GM19023 (cell line): Measurements from ENCODE around the gene NDRG4.

Source experiments
- ATAC-seq: cut with Tn5 transposase; IDR thresholded peaks from one replicate; pipeline ENCODE4 v1.9.1; 2021; ENCODE audit warnings: mild to moderate bottlenecking, moderate library complexity; ENCODE audit not compliant: unreplicated experiment

Gene NDRG4

DNA sequence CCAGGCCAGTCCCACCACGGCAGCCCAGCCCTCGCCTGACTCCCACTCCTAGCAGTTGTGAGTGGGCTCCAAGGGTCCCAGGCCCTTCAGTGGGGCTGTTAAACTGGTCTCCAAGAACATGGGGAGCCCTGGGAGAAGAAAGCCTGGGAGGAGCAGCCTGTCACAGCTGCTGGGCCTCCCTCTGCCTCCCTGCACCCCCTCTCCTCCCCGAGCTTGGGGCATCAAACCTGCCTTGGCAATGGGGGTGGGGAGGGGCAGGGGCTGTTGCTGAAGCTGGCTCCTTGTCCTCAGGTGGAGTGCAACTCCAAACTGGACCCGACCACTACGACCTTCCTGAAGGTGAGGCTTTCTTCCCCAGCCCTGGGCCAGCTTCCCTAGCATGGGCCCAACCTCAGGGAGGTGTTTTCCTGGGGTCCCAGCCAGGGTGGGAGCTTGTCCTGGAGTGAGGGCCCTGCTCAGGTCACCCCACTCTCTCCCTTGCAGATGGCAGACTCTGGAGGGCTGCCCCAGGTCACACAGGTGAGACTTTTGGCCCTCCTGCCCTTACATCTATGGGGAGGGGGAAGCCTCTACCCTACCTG lies 8.8 kb downstream of the NDRG4 start:
- ATAC-seq = no peak

DNA sequence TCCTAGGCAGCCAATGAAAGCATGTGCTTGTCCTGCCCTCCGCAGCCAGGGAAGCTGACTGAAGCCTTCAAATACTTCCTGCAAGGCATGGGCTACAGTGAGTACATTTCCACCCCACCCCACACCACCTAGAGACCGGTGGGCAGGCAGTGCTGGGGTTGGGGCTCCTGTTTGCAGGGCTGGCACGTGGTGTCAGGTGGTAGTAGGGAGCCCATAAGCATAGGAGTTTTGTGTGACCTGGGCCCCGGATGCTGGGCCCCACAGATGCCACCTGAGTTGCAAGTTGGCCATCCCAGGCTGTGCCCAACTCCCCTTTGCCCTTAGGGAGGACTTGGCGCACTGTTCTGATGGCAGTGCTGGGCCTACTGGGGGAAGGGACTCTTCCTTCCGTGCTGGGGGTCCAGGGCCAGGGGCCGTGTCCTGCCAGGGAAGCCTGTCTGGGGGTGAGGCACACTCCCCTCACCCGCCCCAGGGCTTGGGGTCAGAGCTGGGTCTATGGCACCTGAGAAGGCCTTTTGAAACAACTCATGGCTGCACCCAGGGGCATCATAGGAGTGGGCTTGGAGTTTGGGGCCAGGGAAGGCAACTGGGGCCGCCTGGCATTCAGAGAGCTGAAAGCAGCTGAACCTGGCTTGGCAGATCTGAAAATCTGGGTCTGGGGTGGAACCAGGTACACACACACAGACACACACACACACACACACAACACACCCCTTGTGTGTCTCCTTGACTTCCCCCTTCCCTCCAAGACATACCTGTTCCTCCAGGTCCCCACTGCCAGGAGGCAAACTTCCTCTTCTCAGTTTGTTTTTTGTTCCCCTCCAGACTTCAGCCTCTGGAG lies 9.5 kb downstream of the NDRG4 start:
- no peak for ATAC-seq

DNA sequence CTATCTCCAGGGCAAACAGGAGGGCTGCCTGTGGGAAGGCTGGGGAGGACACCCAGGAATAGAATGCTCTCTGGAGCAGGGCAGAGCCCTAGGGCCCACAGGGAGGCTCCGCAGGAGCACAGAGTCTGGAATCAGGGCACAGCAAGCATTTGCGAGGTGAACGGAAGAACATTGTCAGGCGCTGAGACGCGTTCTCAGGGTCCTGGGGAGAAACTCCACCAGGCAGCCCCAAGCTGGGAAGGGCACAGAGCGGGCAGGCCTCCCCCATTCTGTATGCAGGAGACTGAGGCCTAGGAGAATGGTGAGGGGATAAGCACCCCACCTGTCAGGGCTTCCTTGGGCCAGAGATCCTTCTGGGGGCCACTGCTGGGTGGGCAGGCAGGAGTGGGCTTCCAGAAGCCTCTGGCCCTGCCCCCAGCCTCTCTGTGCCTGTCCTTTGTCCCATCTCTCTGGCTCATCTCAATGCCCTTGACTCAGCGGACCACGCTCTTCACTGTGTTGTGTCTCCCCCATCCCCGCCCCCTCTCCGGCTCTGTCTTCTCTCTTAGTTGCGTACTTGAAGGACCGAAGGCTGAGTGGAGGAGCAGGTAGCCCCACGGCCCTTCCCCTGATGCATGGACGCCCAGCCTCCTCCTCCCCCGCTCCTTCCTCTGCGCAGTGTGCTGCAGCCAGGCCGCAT lies 10.3 kb downstream of the NDRG4 start:
- no peak for ATAC-seq

DNA sequence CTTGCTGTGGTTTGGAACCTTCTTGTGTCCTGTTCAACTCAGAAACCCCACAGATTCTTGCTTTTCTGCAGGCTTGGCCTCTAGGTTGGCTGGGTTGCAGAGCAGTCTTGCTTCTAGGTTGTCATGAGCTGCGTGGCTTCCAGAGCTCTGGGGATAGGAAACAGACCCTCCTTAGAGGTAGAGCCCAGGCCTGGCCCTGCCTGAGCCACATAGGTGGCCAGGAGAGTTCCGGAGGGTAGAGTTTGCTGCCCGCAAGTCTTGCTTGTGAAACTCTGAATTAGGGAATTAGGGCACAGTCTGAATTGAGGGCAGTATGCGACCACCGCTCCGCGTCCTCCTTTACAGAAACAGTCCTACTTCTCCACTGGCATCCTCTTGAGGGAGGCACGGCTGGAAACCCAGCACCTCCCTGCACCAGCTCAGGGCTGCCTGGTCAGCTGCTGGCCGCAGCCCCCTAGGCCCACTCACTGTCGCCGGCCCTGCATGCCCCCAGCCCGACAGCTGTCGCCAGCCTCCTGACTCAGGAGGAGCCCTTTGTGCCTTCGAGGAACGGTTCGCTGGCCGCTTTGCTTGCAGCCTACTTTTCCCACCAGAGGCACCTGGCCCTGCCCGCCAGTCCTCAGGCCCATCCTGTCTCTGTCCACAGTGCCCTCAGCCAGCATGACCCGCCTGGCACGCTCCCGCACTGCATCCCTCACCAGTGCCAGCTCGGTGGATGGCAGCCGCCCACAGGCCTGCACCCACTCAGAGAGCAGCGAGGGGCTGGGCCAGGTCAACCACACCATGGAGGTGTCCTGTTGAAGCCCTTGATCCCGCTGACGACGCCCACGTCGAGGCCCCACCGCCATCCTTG lies 11.1 kb downstream of the NDRG4 start:
- ATAC-seq = no peak

DNA sequence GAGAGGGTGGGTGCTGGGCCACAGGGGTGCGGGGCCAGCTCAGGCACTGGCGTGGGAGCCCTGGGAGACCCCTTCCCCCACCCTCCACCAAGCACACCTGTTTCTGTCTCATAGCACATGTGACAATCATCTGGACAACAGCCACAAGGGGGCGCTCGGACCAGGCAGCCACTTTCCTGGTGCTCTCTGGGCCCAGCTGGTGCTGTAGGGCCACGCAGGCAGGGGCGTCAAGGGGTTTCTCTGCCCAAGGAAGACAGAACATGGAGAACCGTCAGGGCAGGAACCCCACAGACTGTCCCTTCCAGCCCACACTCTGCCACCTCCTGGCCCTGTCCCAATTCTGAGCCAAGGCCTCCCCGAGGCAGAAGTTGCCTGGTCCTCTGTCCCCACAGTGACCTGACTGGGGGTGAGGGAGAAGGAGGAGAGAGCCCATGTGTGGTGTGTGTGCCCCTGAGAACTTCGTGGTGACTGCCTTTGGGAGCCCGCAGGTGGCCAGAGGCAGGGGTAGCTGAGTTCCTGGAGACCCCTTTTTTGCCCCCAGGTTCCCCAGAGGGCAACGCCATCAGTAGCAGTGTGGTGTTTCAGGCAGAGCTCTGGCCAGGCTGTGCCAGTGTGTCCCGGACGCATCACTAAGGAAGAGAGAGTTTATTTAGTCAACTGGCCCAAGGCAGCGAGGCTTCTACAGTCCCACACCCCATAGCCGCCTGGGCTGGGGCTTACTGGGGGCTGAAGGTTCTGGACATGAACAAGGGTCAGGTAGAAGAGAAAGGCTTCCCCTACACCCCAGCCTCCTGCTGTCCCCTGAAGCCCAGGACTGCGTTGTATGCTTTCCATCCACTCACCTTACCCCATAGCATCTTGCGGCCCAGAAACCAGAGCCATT lies 12.2 kb downstream of the NDRG4 start:
- ATAC-seq = peak; percentile 35

DNA sequence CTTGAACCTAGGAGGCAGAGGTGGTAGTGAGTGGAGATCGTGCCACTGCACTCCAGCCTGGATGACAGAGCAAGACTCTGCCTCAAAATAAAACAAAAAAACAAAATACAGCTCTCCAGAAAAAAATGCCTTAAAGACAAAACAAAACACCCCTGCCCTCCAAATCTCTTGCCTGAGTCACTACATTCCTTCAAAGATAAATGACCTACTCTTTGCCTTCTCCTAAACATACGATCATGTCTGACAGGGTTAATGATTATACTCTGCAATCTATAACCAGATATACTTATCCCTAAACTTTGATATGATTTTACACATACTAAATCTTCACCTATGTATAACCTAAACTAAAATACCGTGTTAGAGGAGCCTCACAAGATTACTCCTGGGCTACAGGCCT lies 13.9 kb downstream of the NDRG4 start:
- ATAC-seq = no peak

DNA sequence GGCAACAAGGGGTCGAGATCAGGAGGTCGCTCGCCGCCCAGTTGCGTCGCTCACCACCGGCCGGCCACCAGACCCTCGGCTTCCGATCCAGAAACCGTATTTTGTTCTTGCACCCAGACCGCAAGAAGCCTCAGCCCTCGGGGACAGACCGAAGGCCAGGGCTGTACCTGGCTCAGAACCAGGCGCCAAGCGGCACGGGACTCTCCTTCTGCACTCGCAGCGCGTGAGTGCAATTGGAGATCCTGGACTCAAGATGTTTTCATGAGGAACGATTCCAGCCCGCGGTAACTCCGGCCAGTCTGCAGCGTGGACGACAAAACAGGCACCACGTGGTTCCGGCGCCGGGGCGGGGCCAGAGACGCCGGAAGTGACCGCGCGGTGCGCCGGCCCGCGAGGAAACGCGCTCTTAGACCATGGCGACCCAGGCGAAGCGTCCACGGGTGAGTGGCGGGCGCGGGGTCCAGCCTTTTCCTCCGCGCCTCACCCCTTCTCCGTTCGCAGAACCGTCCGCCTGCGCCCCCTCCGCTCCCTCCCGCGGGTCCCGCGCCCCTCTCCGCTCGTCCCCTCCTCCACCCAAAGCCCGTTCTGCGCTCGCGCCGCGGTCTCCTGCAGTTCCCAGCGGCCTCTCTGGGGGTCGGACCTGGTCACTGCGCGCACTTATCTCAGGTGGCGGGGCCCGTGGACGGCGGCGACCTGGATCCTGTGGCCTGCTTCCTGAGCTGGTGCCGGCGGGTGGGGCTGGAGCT lies 15.4 kb downstream of the NDRG4 start, which contains the start of gene SETD6:
Gene SETD6, plus strand, starts transcription at position 393 of the 746 bp plus-strand sequence. Its CDS starts 21 bp downstream, at position 414.
- ATAC-seq = peak; percentile 77

DNA sequence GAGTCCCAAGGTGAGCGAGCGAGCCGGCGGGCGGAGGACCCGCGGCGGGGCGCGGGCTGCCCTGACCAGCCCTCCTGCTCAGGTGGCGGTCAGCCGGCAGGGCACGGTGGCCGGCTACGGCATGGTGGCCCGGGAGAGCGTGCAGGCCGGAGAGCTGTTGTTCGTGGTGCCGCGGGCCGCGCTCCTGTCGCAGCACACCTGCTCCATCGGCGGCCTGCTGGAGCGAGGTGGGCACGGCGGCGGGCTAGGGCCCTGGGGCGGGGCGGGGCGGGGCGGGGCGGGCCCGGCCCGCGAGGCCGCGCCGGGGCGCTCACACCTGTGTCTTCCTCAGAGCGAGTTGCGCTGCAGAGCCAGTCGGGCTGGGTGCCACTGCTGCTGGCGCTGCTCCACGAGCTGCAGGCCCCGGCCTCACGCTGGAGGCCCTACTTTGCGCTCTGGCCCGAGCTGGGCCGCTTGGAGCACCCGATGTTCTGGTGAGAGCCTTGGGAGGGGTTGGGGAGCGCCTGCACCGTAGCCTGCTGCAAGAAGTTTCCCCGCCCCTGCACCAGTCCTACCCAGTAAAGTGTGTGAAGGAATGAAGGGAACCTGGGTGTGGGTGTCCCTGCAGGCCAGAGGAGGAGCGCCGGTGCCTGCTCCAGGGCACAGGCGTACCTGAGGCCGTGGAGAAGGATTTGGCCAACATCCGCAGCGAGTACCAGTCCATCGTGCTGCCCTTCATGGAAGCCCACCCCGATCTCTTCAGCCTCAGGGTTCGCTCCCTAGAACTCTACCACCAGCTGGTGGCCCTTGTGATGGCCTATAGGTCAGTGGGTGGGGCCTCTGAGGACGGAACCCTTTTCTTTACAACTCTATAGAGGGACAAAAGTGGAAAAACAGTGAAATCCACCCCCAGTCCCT lies 16.2 kb downstream of the NDRG4 start:
- peak; percentile 41 for ATAC-seq

DNA sequence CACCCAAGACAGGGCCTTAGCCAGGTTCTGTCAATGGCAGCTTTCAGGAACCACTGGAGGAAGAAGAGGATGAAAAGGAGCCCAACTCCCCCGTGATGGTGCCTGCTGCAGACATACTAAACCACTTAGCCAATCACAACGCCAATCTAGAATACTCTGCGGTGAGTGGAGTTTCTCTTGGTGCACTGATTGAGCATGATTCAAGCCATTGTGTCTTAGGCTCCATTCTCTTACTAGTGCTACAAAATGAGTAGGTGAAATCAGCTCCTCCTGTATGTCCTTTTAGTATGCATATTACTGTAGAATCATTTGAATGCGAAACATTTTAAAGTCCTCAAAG lies 16.8 kb downstream of the NDRG4 start:
- ATAC-seq = no peak

DNA sequence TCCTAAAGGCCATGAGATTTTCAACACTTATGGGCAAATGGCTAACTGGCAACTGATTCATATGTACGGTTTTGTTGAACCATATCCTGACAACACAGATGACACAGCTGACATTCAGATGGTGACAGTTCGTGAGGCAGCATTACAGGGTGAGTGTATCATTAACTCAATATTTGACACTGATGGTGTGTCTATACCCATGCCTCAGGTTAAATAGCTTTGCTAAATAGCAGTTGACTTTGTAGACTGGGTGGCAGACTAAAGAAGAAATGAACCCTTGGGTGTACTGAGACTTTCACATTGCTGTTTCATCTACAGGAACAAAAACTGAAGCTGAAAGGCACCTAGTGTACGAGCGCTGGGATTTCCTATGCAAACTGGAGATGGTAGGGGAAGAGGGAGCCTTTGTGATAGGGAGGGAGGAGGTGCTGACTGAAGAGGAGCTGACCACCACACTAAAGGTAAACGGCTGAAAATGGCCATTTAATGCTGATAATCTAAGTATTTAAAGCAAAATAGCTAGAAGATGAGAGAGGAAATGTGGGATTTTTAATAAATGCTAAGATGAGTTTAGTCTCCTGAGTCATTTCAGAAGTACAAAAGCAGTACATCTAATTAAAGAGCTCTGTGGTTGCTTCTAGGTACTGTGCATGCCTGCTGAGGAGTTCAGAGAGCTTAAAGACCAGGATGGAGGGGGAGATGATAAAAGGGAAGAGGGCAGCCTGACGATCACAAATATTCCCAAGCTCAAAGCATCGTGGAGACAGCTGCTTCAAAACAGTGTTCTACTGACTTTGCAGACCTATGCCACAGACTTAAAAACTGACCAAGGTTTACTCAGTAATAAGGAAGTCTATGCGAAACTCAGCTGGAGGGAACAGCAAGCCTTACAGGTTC lies 18.4 kb downstream of the NDRG4 start:
- peak; percentile 33 for ATAC-seq

DNA sequence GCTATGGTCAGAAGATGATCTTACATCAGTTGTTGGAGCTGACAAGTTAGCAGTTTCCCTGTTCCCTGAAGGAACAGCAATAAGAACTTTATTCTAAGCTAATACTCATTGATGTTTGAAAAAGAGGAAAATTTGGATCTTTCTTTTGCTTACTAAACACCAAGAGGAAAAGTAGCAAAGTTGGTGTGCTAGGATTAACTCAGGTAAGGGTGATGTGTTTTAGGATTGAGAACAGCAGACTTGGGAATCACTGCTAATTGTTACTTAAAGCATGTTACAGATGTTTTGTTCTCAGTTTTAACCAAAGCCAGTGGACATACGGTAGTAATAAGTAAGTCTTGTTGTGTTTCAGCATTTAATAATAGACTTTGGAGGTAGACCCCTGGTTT lies 19.0 kb downstream of the NDRG4 start:
- ATAC-seq = no peak

DNA sequence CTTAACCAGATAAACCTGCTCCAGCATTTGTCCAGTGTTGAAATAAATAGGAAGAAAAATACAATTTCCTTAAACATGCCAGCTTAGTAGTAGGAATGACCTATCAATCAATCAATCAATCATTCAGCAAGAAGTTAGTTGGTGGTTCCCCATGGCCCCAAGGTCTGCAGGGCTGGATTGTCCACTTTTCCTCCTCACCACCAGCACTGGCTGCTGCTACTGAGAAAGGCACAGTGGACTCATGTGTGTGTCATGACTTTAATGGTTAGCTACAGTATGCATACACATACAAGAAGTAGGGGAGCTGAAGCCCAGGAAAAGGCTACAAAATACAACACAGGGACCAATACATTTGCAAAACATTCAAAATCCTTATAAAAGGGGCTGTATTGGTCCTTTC lies 19.8 kb downstream of the NDRG4 start:
- ATAC-seq = no peak

DNA sequence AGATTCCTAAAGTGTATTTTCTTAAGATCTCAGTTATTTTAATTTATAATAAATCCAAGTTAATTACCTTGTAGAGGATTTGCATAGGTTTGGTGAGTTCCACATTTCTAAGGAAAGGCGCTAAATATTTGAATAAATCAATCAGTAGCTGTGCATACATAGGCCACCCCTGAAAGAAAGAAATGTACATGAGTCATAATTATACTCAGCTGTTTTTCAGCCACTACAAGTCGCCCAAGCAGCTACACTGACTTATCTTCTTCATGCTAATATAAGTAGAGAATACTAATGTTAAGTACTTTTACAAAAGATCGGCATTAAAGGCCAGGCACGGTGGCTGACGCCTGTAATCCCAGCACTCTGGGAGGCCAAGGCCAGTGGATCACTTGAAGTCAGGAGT lies 30.2 kb downstream of the NDRG4 start:
- ATAC-seq = no peak

DNA sequence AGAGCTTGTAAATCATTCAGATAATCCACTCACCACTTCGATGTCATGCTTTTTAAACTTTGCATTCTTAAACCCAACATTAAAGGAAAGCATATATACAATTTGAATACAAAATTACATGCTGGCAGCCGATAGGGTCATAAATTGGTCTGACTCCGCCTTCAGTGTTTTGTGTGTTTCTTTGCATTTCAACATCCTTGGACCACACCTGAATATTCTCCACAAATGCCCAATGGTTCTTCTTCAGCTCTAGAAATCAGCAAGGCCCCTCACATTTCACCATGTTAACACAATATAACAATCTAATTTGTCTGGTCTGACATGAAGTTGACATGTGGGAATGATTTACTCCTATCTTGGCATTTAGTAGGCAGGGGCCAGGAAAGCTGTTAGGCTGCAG lies 32.5 kb downstream of the NDRG4 start:
- no peak for ATAC-seq

DNA sequence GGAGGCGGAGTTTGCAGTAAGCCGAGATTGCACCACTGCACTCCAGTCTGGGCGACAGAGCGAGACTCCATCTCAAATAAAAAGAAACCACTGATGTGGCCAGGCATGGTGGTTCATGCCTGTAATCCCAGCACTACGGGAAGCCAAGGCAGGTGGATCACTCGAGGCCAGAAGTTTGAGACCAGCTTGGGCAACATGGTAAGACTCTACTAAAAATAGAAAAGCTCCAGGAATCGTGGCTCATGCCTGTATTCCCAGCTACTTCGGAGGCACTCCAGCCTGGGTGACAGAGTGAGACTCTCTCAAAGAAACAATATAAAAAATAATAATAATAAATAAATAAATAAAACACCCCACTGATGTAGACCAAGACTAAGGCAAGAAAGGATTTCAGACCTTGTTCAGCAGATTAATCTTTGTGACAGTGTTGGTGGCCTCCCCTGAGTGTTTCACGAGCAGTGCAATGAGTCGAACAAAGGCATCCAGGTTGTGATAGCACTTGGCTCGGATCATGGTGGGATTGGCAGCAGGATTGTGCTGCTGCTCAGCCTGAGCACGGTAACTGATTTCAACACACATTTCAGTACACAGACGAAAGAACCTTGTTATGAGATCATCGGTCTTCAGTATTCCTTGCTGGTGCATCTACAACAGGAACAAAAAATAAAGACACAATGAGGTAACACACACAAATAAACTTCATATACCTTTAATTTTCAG lies 34.0 kb downstream of the NDRG4 start:
- ATAC-seq = no peak

DNA sequence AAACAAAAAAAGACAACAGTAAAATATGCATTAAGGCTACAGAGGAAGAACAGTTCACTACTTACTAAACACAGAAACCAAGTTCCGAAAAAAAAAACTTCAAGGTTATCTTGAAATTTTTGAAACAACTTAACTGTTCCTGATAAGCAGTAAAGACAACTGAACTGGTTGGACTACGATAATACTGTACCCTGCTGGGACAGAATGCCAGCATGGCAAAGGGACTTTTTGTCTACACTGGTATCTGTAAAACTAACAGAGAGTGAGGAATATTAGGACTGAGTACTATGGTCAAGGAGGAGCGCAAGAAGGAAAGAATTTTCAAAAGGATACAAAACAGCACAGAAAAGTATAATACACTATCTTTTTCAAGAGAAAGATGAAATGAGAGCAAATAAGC lies 35.2 kb downstream of the NDRG4 start:
- ATAC-seq = no peak

DNA sequence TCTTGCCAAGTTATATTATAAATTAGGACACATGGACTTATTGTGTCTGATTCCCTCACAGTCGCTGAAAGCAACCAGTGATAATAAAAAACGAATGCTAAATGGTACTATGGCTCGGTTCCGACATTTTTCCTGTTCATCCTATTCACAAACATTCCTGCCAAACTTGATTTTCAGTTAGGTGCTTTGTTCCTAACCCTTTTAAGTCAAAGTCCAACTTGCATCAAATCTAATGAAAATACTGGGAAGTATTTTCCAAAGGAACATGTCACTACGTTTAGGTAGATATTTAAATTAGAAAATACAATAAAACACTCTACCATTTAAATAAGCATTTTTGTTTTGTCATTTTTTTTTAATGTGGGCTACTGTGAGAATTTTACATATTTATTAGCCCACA lies 36.3 kb downstream of the NDRG4 start:
- no peak for ATAC-seq
